ENCODE results near the gene YTHDC2.

Gene YTHDC2

GRCh38 chr5:113617191-113617796, 103.8 kb downstream of the YTHDC2 start:
- no peaks in the 10 kb centered on the region for H3K27me3 ChIP-seq (replicated peaks; ENCODE audit: insufficient read depth, low read length)
- H3K79me2 ChIP-seq (ENCODE audit: low read length): no peaks in the 10 kb centered on the region
- no peaks in the 10 kb centered on the region for H4K20me1 ChIP-seq (ENCODE audit: insufficient read depth, low read length)
- no peaks in the 10 kb centered on the region for H3F3A ChIP-seq (ENCODE audit: insufficient read depth, low read length)
- H3K4me3 ChIP-seq (ENCODE audit: low read length): no peak overlapping the region
- no peak overlapping the region for H3K4me2 ChIP-seq (ENCODE audit: low read depth, low read length)
- H3K9me3 ChIP-seq (replicated peaks; ENCODE audit: insufficient read depth, low read length): no peaks in the 10 kb centered on the region
- TF ChIP-seq CTCF (IDR thresholded peaks at IDR 0.05; ENCODE audit: low read length): no peak
- no peak for TF ChIP-seq EZH2phosphoT487 (IDR thresholded peaks at IDR 0.05; ENCODE audit: low read length)
- TF ChIP-seq EZH2 (optimal IDR thresholded peaks at IDR 0.05; ENCODE audit: low read depth, low read length): no peak
- H3K9ac ChIP-seq (ENCODE audit: low read length): no peak overlapping the region
- no peaks in the 10 kb centered on the region for H3K9me2 ChIP-seq (replicated peaks; ENCODE audit: insufficient read depth, low read length)
- no peaks in the 10 kb centered on the region for H3K4me1 ChIP-seq (ENCODE audit: low read length)
- no peak overlapping the region for H3K27ac ChIP-seq (ENCODE audit: low read length)
- H2AFZ ChIP-seq (ENCODE audit: low read length): no peak overlapping the region
- DNase-seq: no peak
- H3K36me3 ChIP-seq (replicated peaks; ENCODE audit: insufficient read depth, low read length): no peaks in the 10 kb centered on the region

- H3K4me3 ChIP-seq (ENCODE audit: low read length): no peak overlapping the region
- no peaks in the 10 kb centered on the region for H3F3A ChIP-seq (ENCODE audit: insufficient read depth, low read length)
- H3K9me2 ChIP-seq (replicated peaks; ENCODE audit: insufficient read depth, low read length): no peaks in the 10 kb centered on the region
- TF ChIP-seq EZH2 (optimal IDR thresholded peaks at IDR 0.05; ENCODE audit: low read depth, low read length): no peak
- TF ChIP-seq CTCF (IDR thresholded peaks at IDR 0.05; ENCODE audit: low read length): no peak
- TF ChIP-seq EZH2phosphoT487 (IDR thresholded peaks at IDR 0.05; ENCODE audit: low read length): no peak
- peaks cover 8% of the 10 kb centered on the region; the same call in 1 of the 2 replicates for H3K4me1 ChIP-seq (ENCODE audit: low read length)
- H3K79me2 ChIP-seq (ENCODE audit: low read length): no peaks in the 10 kb centered on the region
- DNase-seq: no peak
- no peak overlapping the region for H2AFZ ChIP-seq (ENCODE audit: low read length)
- no peaks in the 10 kb centered on the region for H3K36me3 ChIP-seq (replicated peaks; ENCODE audit: insufficient read depth, low read length)
- no peak overlapping the region for H3K27ac ChIP-seq (ENCODE audit: low read length)
- H3K9ac ChIP-seq (ENCODE audit: low read length): no peak overlapping the region
- H3K9me3 ChIP-seq (replicated peaks; ENCODE audit: insufficient read depth, low read length): no peaks in the 10 kb centered on the region
- H3K27me3 ChIP-seq (replicated peaks; ENCODE audit: insufficient read depth, low read length): no peaks in the 10 kb centered on the region
- no peaks in the 10 kb centered on the region for H4K20me1 ChIP-seq (ENCODE audit: insufficient read depth, low read length)
- no peak overlapping the region for H3K4me2 ChIP-seq (ENCODE audit: low read depth, low read length)
Measured at GRCh38 chr5:113632996-113633395, 119.5 kb downstream of the YTHDC2 start.

- Histone ChIP-seq H3K27me3 (replicated peaks; ENCODE audit: insufficient read depth, low read length) (no peaks in the 10 kb centered on the region), H3K4me1 (ENCODE audit: low read length) (peaks cover 8% of the 10 kb centered on the region; the same call in 1 of the 2 replicates), H3F3A (ENCODE audit: insufficient read depth, low read length) (no peaks in the 10 kb centered on the region), H3K4me2 (ENCODE audit: low read depth, low read length) (peak overlapping the region; percentile 17; the same call in 1 of the 2 replicates), H3K4me3 (ENCODE audit: low read length) (no peak overlapping the region), H3K9me3 (replicated peaks; ENCODE audit: insufficient read depth, low read length) (no peaks in the 10 kb centered on the region), H2AFZ (ENCODE audit: low read length) (peak overlapping the region; percentile 20), H3K79me2 (ENCODE audit: low read length) (no peaks in the 10 kb centered on the region), H3K27ac (ENCODE audit: low read length) (peak overlapping the region; percentile 15; the same call in 1 of the 2 replicates), H3K9ac (ENCODE audit: low read length) (no peak overlapping the region), H4K20me1 (ENCODE audit: insufficient read depth, low read length) (no peaks in the 10 kb centered on the region), H3K9me2 (replicated peaks; ENCODE audit: insufficient read depth, low read length) (no peaks in the 10 kb centered on the region), H3K36me3 (replicated peaks; ENCODE audit: insufficient read depth, low read length) (no peaks in the 10 kb centered on the region)
- TF ChIP-seq EZH2 (optimal IDR thresholded peaks at IDR 0.05; ENCODE audit: low read depth, low read length) (no peak), EZH2phosphoT487 (IDR thresholded peaks at IDR 0.05; ENCODE audit: low read length) (no peak), CTCF (IDR thresholded peaks at IDR 0.05; ENCODE audit: low read length) (no peak)
- peak; percentile 77 for DNase-seq
Measured at GRCh38 chr5:113634957-113635356, 121.5 kb downstream of the YTHDC2 start.
